Measurements from ENCODE around the gene RFPL3. TPM values are rescaled to one million over a fixed set of nuclear protein-coding genes. Genes with fewer than 3 reads are reported as not detected.

Gene RFPL3
- total RNA-seq, 1 donor from 2014 or later, result not detected

Other genes starting within 250 kb of the RFPL3 start
- not detected in 2 replicates for gene C22orf42, start 198.6 kb upstream of the RFPL3 start, total RNA-seq
- 0.13 TPM in 1 of 2 replicates, not detected in the other for gene RFPL2, start 152.8 kb upstream of the RFPL3 start, total RNA-seq
- gene SLC5A4, start 102.5 kb upstream of the RFPL3 start, total RNA-seq, result 3.0 and 4.6 TPM in 2 replicates
- gene RTCB, start 54.4 kb downstream of the RFPL3 start, total RNA-seq, result 127 and 129 TPM in 2 replicates
- not detected in 2 replicates for gene BPIFC, start 106.6 kb downstream of the RFPL3 start, total RNA-seq
- gene FBXO7, start 116.9 kb downstream of the RFPL3 start, total RNA-seq, result 43.6 and 72.6 TPM in 2 replicates